MM.1S (cell line): Measurements from ENCODE around the gene CLK4.

Source experiments
- DNase-seq: peaks from one replicate; pipeline ENCODE4 v3.0.0-alpha.2; 2015
- H2AFZ ChIP-seq: fragments of 300-600 bp; sonication (generic); 2 replicates; pipeline ENCODE4 v1.6.0; 2016; ENCODE audit warnings: antibody characterized with exemption, low read length
- H3F3A ChIP-seq: fragments of 300-600 bp; sonication (generic); 2 replicates; pipeline ENCODE4 v1.6.1; 2016; ENCODE audit warnings: mild to moderate bottlenecking, antibody characterized with exemption, low read length, moderate library complexity, mixed read lengths; ENCODE audit not compliant: insufficient read depth
- H3K27ac ChIP-seq: fragments of 300-600 bp; sonication (generic); 2 replicates; pipeline ENCODE4 v1.5.1; 2016; ENCODE audit warnings: mild to moderate bottlenecking, low read length
- H3K27me3 ChIP-seq: fragments of 300-600 bp; sonication (generic); replicated peaks from 2 replicates; pipeline ENCODE4 v1.6.0; 2016; ENCODE audit warnings: low read length; ENCODE audit not compliant: insufficient read depth
- H3K36me3 ChIP-seq: fragments of 300-600 bp; sonication (generic); replicated peaks from 2 replicates; pipeline ENCODE4 v1.6.1; 2016; ENCODE audit warnings: mild to moderate bottlenecking, low read length, mixed read lengths; ENCODE audit not compliant: insufficient read depth
- H3K4me1 ChIP-seq: fragments of 300-600 bp; sonication (generic); 2 replicates; pipeline ENCODE4 v1.6.1; 2016; ENCODE audit warnings: low read length, mixed read lengths
- H3K4me2 ChIP-seq: fragments of 300-600 bp; sonication (generic); 2 replicates; pipeline ENCODE4 v1.6.0; 2016; ENCODE audit warnings: low read depth, low read length
- H3K4me3 ChIP-seq: fragments of 300-600 bp; sonication (generic); 2 replicates; pipeline ENCODE4 v1.5.1; 2016; ENCODE audit warnings: low read length, mixed read lengths
- H3K79me2 ChIP-seq: fragments of 300-600 bp; sonication (generic); 2 replicates; pipeline ENCODE4 v1.6.1; 2016; ENCODE audit warnings: mixed run types, low read length, mixed read lengths
- H3K9ac ChIP-seq: fragments of 300-600 bp; sonication (generic); 2 replicates; pipeline ENCODE4 v1.6.1; 2016; ENCODE audit warnings: low read length, mixed read lengths
- H3K9me2 ChIP-seq: fragments of 300-600 bp; sonication (generic); replicated peaks from 2 replicates; pipeline ENCODE4 v1.6.1; 2016; ENCODE audit warnings: mild to moderate bottlenecking, low read length, mixed read lengths; ENCODE audit not compliant: insufficient read depth
- H3K9me3 ChIP-seq: fragments of 300-600 bp; sonication (generic); replicated peaks from 2 replicates; pipeline ENCODE4 v1.6.1; 2016; ENCODE audit warnings: mild to moderate bottlenecking, low read length, mixed read lengths; ENCODE audit not compliant: insufficient read depth
- H4K20me1 ChIP-seq: fragments of 300-600 bp; sonication (generic); 2 replicates; pipeline ENCODE4 v1.6.1; 2016; ENCODE audit warnings: mild to moderate bottlenecking, low read length, moderate library complexity, mixed read lengths; ENCODE audit not compliant: insufficient read depth
- CTCF ChIP-seq: fragments of 300-600 bp; sonication (generic); IDR thresholded peaks from 2 replicates; pipeline ENCODE4 v1.5.1; 2016; ENCODE audit warnings: antibody characterized with exemption, low read length, mixed read lengths
- EZH2 ChIP-seq: fragments of 300-600 bp; sonication (generic); optimal IDR thresholded peaks from 2 replicates; pipeline ENCODE3; 2017; ENCODE audit warnings: low read depth, mild to moderate bottlenecking, antibody characterized with exemption, low read length, mixed read lengths
- EZH2phosphoT487 ChIP-seq: fragments of 300-600 bp; sonication (generic); IDR thresholded peaks from 2 replicates; pipeline ENCODE4 v1.6.1; 2018; ENCODE audit warnings: antibody characterized with exemption, low read length

The CLK4 gene

GRCh38 chr5:178637356-178638074 is 10.7 kb upstream of the CLK4 start:
- Histone ChIP-seq H3K9me2 (no peaks in the 10 kb centered on the region), H3F3A (no peaks in the 10 kb centered on the region), H3K79me2 (no peaks in the 10 kb centered on the region), H4K20me1 (no peaks in the 10 kb centered on the region), H3K4me1 (no peaks in the 10 kb centered on the region), H2AFZ (no peak overlapping the region), H3K4me3 (no peak overlapping the region), H3K4me2 (no peak overlapping the region), H3K9ac (no peak overlapping the region), H3K9me3 (no peaks in the 10 kb centered on the region), H3K36me3 (no peaks in the 10 kb centered on the region), H3K27me3 (peaks cover 17% of the 10 kb centered on the region), H3K27ac (no peak overlapping the region)
- no peak for DNase-seq
- no peak for TF ChIP-seq CTCF
- TF ChIP-seq EZH2, result no peak
- no peak for TF ChIP-seq EZH2phosphoT487

GRCh38 chr5:178632285-178632684 is 5.4 kb upstream of the CLK4 start:
- H3K79me2 ChIP-seq, result no peaks in the 10 kb centered on the region
- peaks cover 9% of the 10 kb centered on the region; the same call in 1 of the 2 replicates for H3K27me3 ChIP-seq
- H3K27ac ChIP-seq, result no peak overlapping the region
- no peaks in the 10 kb centered on the region for H3F3A ChIP-seq
- H2AFZ ChIP-seq, result no peak overlapping the region
- H4K20me1 ChIP-seq, result no peaks in the 10 kb centered on the region
- H3K36me3 ChIP-seq, result no peaks in the 10 kb centered on the region
- no peaks in the 10 kb centered on the region for H3K4me1 ChIP-seq
- no peaks in the 10 kb centered on the region for H3K9me3 ChIP-seq
- no peak overlapping the region for H3K9ac ChIP-seq
- H3K4me3 ChIP-seq, result no peak overlapping the region
- no peak for TF ChIP-seq EZH2
- no peak for TF ChIP-seq CTCF
- no peak for TF ChIP-seq EZH2phosphoT487
- no peak overlapping the region for H3K4me2 ChIP-seq
- DNase-seq, result no peak
- H3K9me2 ChIP-seq, result no peaks in the 10 kb centered on the region

GRCh38 chr5:178630951-178631350 is 4.1 kb upstream of the CLK4 start:
- no peaks in the 10 kb centered on the region for H3K9me2 ChIP-seq
- TF ChIP-seq EZH2phosphoT487 (no peak), CTCF (no peak), EZH2 (no peak)
- H3K4me2 ChIP-seq, result no peak overlapping the region
- 0 out of 2 replicates have a peak, but pooled peaks cover 2% of the 10 kb centered on the region for H4K20me1 ChIP-seq
- no peaks in the 10 kb centered on the region for H3K4me1 ChIP-seq
- no peak for DNase-seq
- H3K4me3 ChIP-seq, result no peak overlapping the region
- no peak overlapping the region for H3K9ac ChIP-seq
- no peak overlapping the region for H3K27ac ChIP-seq
- H3K36me3 ChIP-seq, result no peaks in the 10 kb centered on the region
- peaks cover 3% of the 10 kb centered on the region; the same call in 1 of the 2 replicates for H3F3A ChIP-seq
- no peak overlapping the region for H2AFZ ChIP-seq
- peaks cover 9% of the 10 kb centered on the region for H3K79me2 ChIP-seq
- peaks cover 9% of the 10 kb centered on the region; the same call in 1 of the 2 replicates for H3K27me3 ChIP-seq
- no peaks in the 10 kb centered on the region for H3K9me3 ChIP-seq
